Skeletal muscle satellite cell (primary cell): ENCODE measurements around the gene VBP1.

Source experiments
- H3K27me3 ChIP-seq: 2 replicates; pipeline ENCODE4 v1.7.0; 2013; ENCODE audit warnings: low read length; ENCODE audit not compliant: control insufficient read depth, insufficient read depth
- H3K36me3 ChIP-seq: 2 replicates; pipeline ENCODE4 v1.7.0; 2013; ENCODE audit warnings: mild to moderate bottlenecking, control low read depth, low read length; ENCODE audit not compliant: insufficient read depth
- H3K4me1 ChIP-seq: 2 replicates; pipeline ENCODE4 v1.7.0; 2013; ENCODE audit warnings: low read length; ENCODE audit not compliant: control insufficient read depth, insufficient read depth
- H3K4me2 ChIP-seq: 2 replicates; pipeline ENCODE4 v1.7.0; 2013; ENCODE audit warnings: mild to moderate bottlenecking, low read length
- H3K4me3 ChIP-seq: 2 replicates; pipeline ENCODE4 v1.7.0; 2013; ENCODE audit warnings: low read length
- H3K9ac ChIP-seq: 2 replicates; pipeline ENCODE4 v1.7.0; 2013; ENCODE audit warnings: mild to moderate bottlenecking, low read depth, low read length, moderate library complexity
- H3K9me3 ChIP-seq: replicated peaks from 2 replicates; pipeline ENCODE4 v1.7.0; 2013; ENCODE audit warnings: mild to moderate bottlenecking, control low read depth, low read length

VBP1 gene

GRCh38 chrX:155225774-155226173 is 9.5 kb downstream of the VBP1 start:
- Histone ChIP-seq H3K27me3 (no peaks in the 10 kb centered on the region), H3K4me2 (no peak overlapping the region)

DNA sequence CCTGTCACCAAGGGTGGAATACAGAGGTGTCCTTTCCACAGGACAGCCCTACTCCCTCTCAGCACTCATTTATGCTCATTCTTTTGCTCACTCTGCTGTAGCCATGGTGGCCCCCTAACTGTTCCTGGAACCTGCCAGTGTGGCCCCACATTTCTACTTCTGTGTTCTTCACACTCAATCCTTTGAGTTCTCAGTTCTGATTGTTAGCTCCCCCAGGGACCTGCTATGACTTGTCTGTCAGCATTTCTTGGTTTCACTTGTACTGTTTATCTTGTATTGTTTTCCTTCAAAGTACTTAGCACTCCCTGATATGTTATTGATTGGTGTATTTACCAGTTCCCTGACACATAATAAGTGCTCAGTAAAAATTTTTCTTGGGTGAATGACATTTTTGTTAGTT is 14.9 kb downstream of the VBP1 start:
- Histone ChIP-seq H3K4me1 (no peaks in the 10 kb centered on the region), H3K9me3 (no peaks in the 10 kb centered on the region), H3K4me2 (no peak overlapping the region), H3K4me3 (no peak overlapping the region), H3K9ac (no peak overlapping the region), H3K27me3 (no peaks in the 10 kb centered on the region), H3K36me3 (peaks cover 10% of the 10 kb centered on the region)

More at GRCh38 chrX:155225774-155226173, 9.5 kb downstream of the VBP1 start:
- Histone ChIP-seq H3K36me3 (peaks cover 3% of the 10 kb centered on the region), H3K9me3 (no peaks in the 10 kb centered on the region), H3K4me3 (no peak overlapping the region), H3K9ac (no peak overlapping the region), H3K4me1 (no peaks in the 10 kb centered on the region)

- H3K36me3 ChIP-seq = peaks cover 11% of the 10 kb centered on the region
- no peaks in the 10 kb centered on the region for H3K4me1 ChIP-seq
- H3K9me3 ChIP-seq = no peaks in the 10 kb centered on the region
- no peak overlapping the region for H3K9ac ChIP-seq
- no peak overlapping the region for H3K4me3 ChIP-seq
- H3K4me2 ChIP-seq = no peak overlapping the region
- no peaks in the 10 kb centered on the region for H3K27me3 ChIP-seq
These were observed 19.6 kb downstream of the VBP1 start for GRCh38 chrX:155235891-155236290.

DNA sequence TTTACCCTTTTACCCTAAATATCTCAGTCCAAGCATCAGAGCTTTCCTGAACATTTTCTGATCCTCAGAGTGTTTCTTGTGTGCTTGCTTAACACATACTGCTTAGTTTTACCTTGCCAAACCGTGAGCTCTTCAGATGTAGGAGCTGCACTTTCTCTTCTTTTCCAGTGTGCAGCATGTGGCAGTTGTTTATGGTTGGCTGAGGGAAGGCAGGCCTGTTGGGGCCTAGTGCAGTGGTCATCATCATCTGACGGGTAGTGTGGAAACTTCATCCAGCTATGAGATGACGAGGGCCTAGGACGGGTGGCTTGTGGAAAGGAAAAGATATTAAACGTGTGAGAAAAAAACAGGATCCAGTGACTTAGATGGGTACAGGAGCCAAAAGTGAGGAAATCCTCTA is 21.5 kb downstream of the VBP1 start:
- Histone ChIP-seq H3K27me3 (no peaks in the 10 kb centered on the region), H3K36me3 (peaks cover 8% of the 10 kb centered on the region), H3K9ac (no peak overlapping the region), H3K4me3 (no peak overlapping the region), H3K9me3 (no peaks in the 10 kb centered on the region), H3K4me1 (no peaks in the 10 kb centered on the region), H3K4me2 (no peak overlapping the region)

DNA sequence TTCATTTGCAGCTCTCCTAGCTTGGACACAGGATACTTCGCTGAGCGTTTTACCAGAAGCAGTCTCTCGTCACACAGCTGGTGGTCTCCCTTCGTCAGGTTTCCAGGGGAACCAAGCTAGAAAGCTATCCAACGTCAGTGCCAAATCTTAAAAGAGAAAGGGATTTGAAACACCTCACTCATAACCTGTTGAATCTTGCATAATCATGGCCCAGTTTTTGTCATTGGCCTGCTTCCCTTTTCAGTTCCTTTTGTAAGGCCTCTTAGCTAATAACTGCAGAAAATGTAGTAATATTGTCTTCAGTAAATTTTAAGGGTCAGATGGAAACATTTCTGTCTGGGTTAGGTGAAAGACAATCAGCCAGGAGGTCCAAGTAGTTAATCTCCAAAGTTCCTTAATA is 26.0 kb downstream of the VBP1 start:
- H3K4me3 ChIP-seq = no peak overlapping the region
- H3K9ac ChIP-seq = no peak overlapping the region

DNA sequence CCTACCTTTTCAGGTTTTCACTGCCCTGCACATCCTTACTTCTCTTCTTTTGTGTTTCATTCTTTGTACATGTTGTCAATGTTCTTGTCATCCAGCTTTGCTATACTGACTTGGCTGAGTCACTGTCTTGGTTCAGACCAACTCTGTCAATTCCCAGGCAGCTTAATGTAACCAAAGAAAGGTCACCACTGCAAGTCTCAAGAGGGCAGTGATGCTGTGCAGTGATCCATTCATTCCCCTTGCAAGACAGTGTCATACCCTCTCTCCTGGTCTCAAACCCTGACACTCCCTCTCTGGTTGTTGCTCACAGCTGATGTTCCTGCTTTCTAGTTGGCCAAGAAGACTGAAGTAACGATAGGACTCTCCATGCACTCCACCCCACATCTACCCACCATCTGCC is 30.5 kb downstream of the VBP1 start:
- Histone ChIP-seq H3K4me1 (no peaks in the 10 kb centered on the region), H3K36me3 (no peaks in the 10 kb centered on the region), H3K4me3 (no peak overlapping the region), H3K9me3 (no peaks in the 10 kb centered on the region), H3K9ac (no peak overlapping the region), H3K27me3 (no peaks in the 10 kb centered on the region), H3K4me2 (no peak overlapping the region)

More for the DNA sequence above, 26.0 kb downstream of the VBP1 start:
- H3K9me3 ChIP-seq = no peaks in the 10 kb centered on the region
- H3K4me1 ChIP-seq = no peaks in the 10 kb centered on the region
- no peaks in the 10 kb centered on the region for H3K27me3 ChIP-seq
- H3K36me3 ChIP-seq = peaks cover 2% of the 10 kb centered on the region
- no peak overlapping the region for H3K4me2 ChIP-seq

- H3K4me1 ChIP-seq = no peaks in the 10 kb centered on the region
These were observed 31.2 kb downstream of the VBP1 start for GRCh38 chrX:155247497-155247896.

GRCh38 chrX:155251391-155251790 is 35.1 kb downstream of the VBP1 start:
- H3K27me3 ChIP-seq = no peaks in the 10 kb centered on the region
- H3K36me3 ChIP-seq = no peaks in the 10 kb centered on the region
- H3K4me3 ChIP-seq = no peak overlapping the region
- H3K4me2 ChIP-seq = no peak overlapping the region
- no peaks in the 10 kb centered on the region for H3K9me3 ChIP-seq
- no peak overlapping the region for H3K9ac ChIP-seq
- H3K4me1 ChIP-seq = no peaks in the 10 kb centered on the region

More at GRCh38 chrX:155247497-155247896, 31.2 kb downstream of the VBP1 start:
- no peaks in the 10 kb centered on the region for H3K9me3 ChIP-seq
- H3K4me2 ChIP-seq = no peak overlapping the region
- no peaks in the 10 kb centered on the region for H3K36me3 ChIP-seq
- no peak overlapping the region for H3K4me3 ChIP-seq
- H3K27me3 ChIP-seq = no peaks in the 10 kb centered on the region
- no peak overlapping the region for H3K9ac ChIP-seq

- Histone ChIP-seq H3K36me3 (no peaks in the 10 kb centered on the region), H3K4me2 (no peak overlapping the region), H3K27me3 (no peaks in the 10 kb centered on the region), H3K9me3 (no peaks in the 10 kb centered on the region), H3K9ac (no peak overlapping the region), H3K4me1 (no peaks in the 10 kb centered on the region), H3K4me3 (no peak overlapping the region)
These were observed 43.5 kb downstream of the VBP1 start for GRCh38 chrX:155259752-155260151.

- Histone ChIP-seq H3K4me3 (no peak overlapping the region), H3K9me3 (no peaks in the 10 kb centered on the region), H3K36me3 (no peaks in the 10 kb centered on the region), H3K27me3 (no peaks in the 10 kb centered on the region), H3K4me2 (no peak overlapping the region), H3K9ac (no peak overlapping the region), H3K4me1 (no peaks in the 10 kb centered on the region)
These were observed 46.9 kb downstream of the VBP1 start for GRCh38 chrX:155262970-155263754.

DNA sequence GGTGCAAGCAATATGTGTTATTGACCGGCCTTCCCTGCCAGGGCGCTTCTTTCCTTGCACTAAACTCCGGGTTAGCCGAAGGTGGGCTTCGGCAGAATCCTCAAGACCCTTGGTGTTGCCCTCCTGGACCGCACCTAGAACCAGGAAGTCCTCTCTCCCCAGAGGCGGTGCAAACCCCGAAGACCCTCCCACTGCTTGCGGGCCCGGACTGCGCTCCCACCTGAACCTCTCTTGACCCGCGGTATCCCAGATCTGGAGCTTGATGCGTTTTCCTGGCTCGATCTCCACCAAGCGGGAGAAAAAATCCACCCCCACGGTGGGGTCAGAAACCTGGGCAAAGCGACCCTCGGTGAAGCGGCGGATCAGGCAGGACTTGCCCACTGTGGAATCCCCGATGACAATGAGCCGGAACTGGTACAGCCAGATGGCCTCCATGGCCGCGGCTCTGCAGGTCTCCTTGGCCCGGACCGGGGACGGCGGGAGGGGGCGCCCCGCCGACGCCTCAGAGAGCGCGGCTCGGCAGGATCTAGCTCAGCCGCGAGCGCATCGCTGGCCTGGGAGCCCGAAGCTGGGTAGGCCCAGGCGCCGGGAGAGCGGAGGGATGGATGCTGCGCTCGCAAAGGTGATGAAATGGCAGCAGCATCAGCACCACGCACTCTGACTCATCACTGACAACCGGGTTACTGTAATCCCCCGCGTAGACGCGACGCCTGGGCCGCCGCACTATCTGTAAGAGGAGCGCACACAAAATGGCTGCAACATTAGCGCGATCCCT is 47.8 kb downstream of the VBP1 start, which contains the start of gene RAB39B:
TSS of gene RAB39B (minus strand) at position 638 of the 775 bp plus-strand sequence. CDS start at position 435, 203 bp downstream.
- H3K4me1 ChIP-seq = no peaks in the 10 kb centered on the region
- H3K4me3 ChIP-seq = peak within 1 kb of the TSS; percentile 45
- H3K9me3 ChIP-seq = no peaks in the 10 kb centered on the region
- H3K4me2 ChIP-seq = peak within 1 kb of the TSS; percentile 43
- no peaks in the 10 kb centered on the region for H3K36me3 ChIP-seq
- no peak within 1 kb of the TSS for H3K9ac ChIP-seq
- no peaks in the 10 kb centered on the region for H3K27me3 ChIP-seq
